A549 (cell line): Measurements from ENCODE around the gene SPARC. TPM values are rescaled to one million over a fixed set of nuclear protein-coding genes. Genes with fewer than 3 reads are reported as not detected.

Source experiments
- ATAC-seq, 2 experiments: fragments of 200-7000 bp in 1 of 2; fragments of >200 bp in 1 of 2; cut with Nextera tagmentation in 1 of 2; cut with Tn5 transposase in 1 of 2; 3 replicates each; pipeline versions ENCODE4 v1.8.0 to v1.9.1; 2018 to 2020; ENCODE audit warnings: mild to moderate bottlenecking in 1 of 2, moderate library complexity in 1 of 2
- CTCF ChIA-PET: fragments of 300-600 bp; sonication (Branson Sonifier 250); formaldehyde crosslinking; extraction: SDS; loops from one replicate; lab custom pipeline; 2021; ENCODE audit warnings: antibody characterized with exemption, inconsistent platforms; lab: Yijun Ruan, JAX
- POLR2A ChIA-PET: fragments of 350-600 bp; formaldehyde crosslinking; extraction: SDS; loops from one replicate; lab custom pipeline; 2021; ENCODE audit warnings: antibody characterized with exemption, inconsistent platforms; lab: Yijun Ruan, JAX
- DNase-seq, 2 experiments: peaks; one replicate each; pipeline versions ENCODE4 v3.0.0 to v3.0.0-alpha.2; 2011 to 2016; ENCODE audit warnings: low read depth in 1 of 2, low spot score in 1 of 2
- FAIRE-seq: peaks from 2 replicates; lab custom pipeline; 2011; peaks lifted over from hg19 to GRCh38; lab: Jason Lieb, UNC
- H3K27ac ChIP-seq, 2 experiments: fragments of >200 bp; sonication (Bioruptor Twin); formaldehyde crosslinking; 3 replicates each; pipeline ENCODE4 v1.5.1; 2016 to 2017
- H3K4me1 ChIP-seq: fragments of >200 bp; sonication (Bioruptor Twin); formaldehyde crosslinking; 3 replicates; pipeline ENCODE4 v1.6.1; 2016
- H3K4me2 ChIP-seq: fragments of >200 bp; sonication (Bioruptor Twin); formaldehyde crosslinking; 3 replicates; pipeline ENCODE4 v1.6.1; 2016
- H3K4me3 ChIP-seq: fragments of >200 bp; sonication (Bioruptor Twin); formaldehyde crosslinking; 3 replicates; pipeline ENCODE4 v1.5.1; 2016
- H3K9me3 ChIP-seq: fragments of >200 bp; sonication (Bioruptor Twin); formaldehyde crosslinking; 3 replicates; pipeline ENCODE4 v1.6.1; 2016
- CBX8 ChIP-seq: fragments of 200-600 bp; sonication (generic); IDR thresholded peaks from 2 replicates; pipeline ENCODE4 v1.6.1; 2016
- EHF ChIP-seq: fragments of 250-450 bp; sonication (Bioruptor Pico); IDR thresholded peaks from 2 replicates; pipeline ENCODE4 v1.5.0; 2020; ENCODE audit warnings: mild to moderate bottlenecking
- EHMT2 ChIP-seq: fragments of 200-600 bp; sonication (generic); IDR thresholded peaks from 2 replicates; pipeline ENCODE4 v1.6.1; 2016; ENCODE audit warnings: antibody characterized with exemption, low read depth, mild to moderate bottlenecking, moderate library complexity
- FOSB ChIP-seq: fragments of 250-450 bp; sonication (Bioruptor Pico); IDR thresholded peaks from 2 replicates; pipeline ENCODE4 v1.5.0; 2020; ENCODE audit warnings: mild to moderate bottlenecking, moderate library complexity
- FOSL2 ChIP-seq, 2 experiments: fragments of 450-650 bp in 1 of 2; fragments of >200 bp in 1 of 2; sonication (Bioruptor Twin) in 1 of 2; formaldehyde crosslinking; IDR thresholded peaks; 2 replicates each; pipeline versions ENCODE4 v1.5.0 to v1.6.1; 2016 to 2020; ENCODE audit warnings: mild to moderate bottlenecking in 1 of 2, moderate library complexity in 1 of 2
- FOXS1 ChIP-seq: fragments of 250-450 bp; sonication (Bioruptor Pico); IDR thresholded peaks from 2 replicates; pipeline ENCODE4 v1.5.0; 2020; ENCODE audit warnings: mild to moderate bottlenecking, moderate library complexity
- KDM1A ChIP-seq: fragments of 200-600 bp; sonication (generic); IDR thresholded peaks from 2 replicates; pipeline ENCODE4 v1.6.1; 2016; ENCODE audit warnings: low read depth, mild to moderate bottlenecking
- KDM5A ChIP-seq: fragments of 200-600 bp; sonication (generic); IDR thresholded peaks from 2 replicates; pipeline ENCODE4 v1.6.1; 2016; ENCODE audit warnings: antibody characterized with exemption, mild to moderate bottlenecking
- MAFK ChIP-seq: fragments of 450-650 bp; IDR thresholded peaks from 2 replicates; pipeline ENCODE4 v1.6.1; 2014; ENCODE audit not compliant: partially characterized antibody
- NFE2L2 ChIP-seq: fragments of 150-350 bp; conservative IDR thresholded peaks from 2 replicates; pipeline ENCODE4 v1.6.1; 2014; ENCODE audit warnings: low read length
- POLR2AphosphoS2 ChIP-seq: conservative IDR thresholded peaks from 2 replicates; pipeline ENCODE4 v1.6.1; 2012; ENCODE audit warnings: low read length, improper control_type of control experiment, inconsistent platforms
- RAD21 ChIP-seq, 2 experiments: fragments of >200 bp in 1 of 2; sonication (Bioruptor Twin) in 1 of 2; formaldehyde crosslinking in 1 of 2; IDR thresholded peaks in 1 of 2; conservative IDR thresholded peaks in 1 of 2; 2 replicates in 1 of 2; 3 replicates in 1 of 2; pipeline ENCODE4 v1.6.1; 2012 to 2018; ENCODE audit warnings: inconsistent platforms in 1 of 2
- RCOR1 ChIP-seq: fragments of 150-350 bp; IDR thresholded peaks from 2 replicates; pipeline ENCODE4 v1.6.1; 2014; ENCODE audit warnings: antibody characterized with exemption, low read length, low read depth
- SMC3 ChIP-seq: fragments of >200 bp; sonication (Bioruptor Twin); formaldehyde crosslinking; IDR thresholded peaks from 3 replicates; pipeline ENCODE4 v1.6.1; 2018; ENCODE audit warnings: inconsistent platforms
- SREBF2 ChIP-seq: fragments of 450-650 bp; IDR thresholded peaks from 2 replicates; pipeline ENCODE4 v1.6.1; 2014; ENCODE audit warnings: mild to moderate bottlenecking, moderate library complexity
- TFCP2L1 ChIP-seq: fragments of 250-450 bp; sonication (Bioruptor Pico); IDR thresholded peaks from 2 replicates; pipeline ENCODE4 v1.5.0; 2021; ENCODE audit warnings: mild to moderate bottlenecking
- WGBS: methylation state at CpG from one replicate; pipeline ENCODE4 v1.1.6; 2017; ENCODE audit errors: missing lambda C conversion rate; 5-methylcytosine and 5-hydroxymethylcytosine counted together
- polyA plus RNA-seq, 4 experiments: library from polyadenylated mRNA; depleted of rRNA in 3 of 4; stranded (reverse); fragments of >200 nt; fragmentation: RNase III in 1 of 4; extraction: RNeasy Plus Mini Kit Qiagen cat#74134 plus additional on column Dnase treatment in 1 of 4; gene quantifications; 2 replicates in 3 of 4; 3 replicates in 1 of 4; pipeline ENCODE4 v1.2.3, GENCODE V29; 2011 to 2017
- TF ChIP-seq, protein P1 (sequence below): fragments of >200 bp; sonication (Bioruptor Twin); formaldehyde crosslinking; IDR thresholded peaks from 3 replicates; pipeline ENCODE4 v1.5.1; 2016
- TF ChIP-seq, protein P2 (sequence below): fragments of >200 bp; sonication (Bioruptor Twin); formaldehyde crosslinking; IDR thresholded peaks from 3 replicates; pipeline ENCODE4 v1.6.1; 2016
- TF ChIP-seq, protein P3 (sequence below): IDR thresholded peaks from 2 replicates; pipeline ENCODE4 v1.6.1; 2012
- TF ChIP-seq, protein P4 (sequence below): fragments of >200 bp; sonication (Bioruptor Twin); formaldehyde crosslinking; IDR thresholded peaks from 2 replicates; pipeline ENCODE4 v1.6.1; 2016
- TF ChIP-seq, protein P5 (sequence below): fragments of 150-350 bp; IDR thresholded peaks from 2 replicates; pipeline ENCODE4 v1.6.1; 2014; ENCODE audit warnings: low read depth, mild to moderate bottlenecking, low read length

The SPARC gene
- polyA plus RNA-seq, 2 of the 4 experiments (the other 2 are of a cell fraction), result 33.8 to 45.7 TPM

DNA sequence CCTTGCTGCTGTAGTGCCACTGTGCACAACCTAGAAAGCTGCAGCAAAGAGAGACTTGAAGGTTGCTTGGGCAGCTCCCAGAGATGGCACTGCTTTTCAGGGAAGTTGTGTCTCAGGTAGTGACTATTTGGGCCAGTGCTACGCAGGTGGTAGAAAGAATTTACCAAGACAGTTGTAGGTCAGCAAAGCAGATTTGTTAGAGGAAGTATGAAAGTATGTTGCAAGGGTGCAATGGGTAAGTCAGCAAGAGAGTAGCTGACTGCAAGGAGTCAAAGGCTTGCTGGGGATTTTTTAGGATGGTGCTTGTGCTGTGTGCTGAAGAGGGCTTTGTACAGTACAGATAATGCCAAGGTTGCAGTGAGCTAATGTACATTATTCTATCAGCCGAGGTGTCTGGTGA lies 33.5 kb upstream of the SPARC start:
- POLR2A ChIA-PET, result interaction anchor here (0.6 kb wide), 1 partner anchor 20 kb away, joined by 3 read pairs; no protein-coding TSS in a partner anchor
- no peaks in the 10 kb centered on the region for H3K9me3 ChIP-seq
- no peak overlapping the region for H3K4me3 ChIP-seq
- no peak overlapping the region for H3K4me2 ChIP-seq
- peaks cover 12% of the 10 kb centered on the region; the same call in 2 of the 3 replicates for H3K4me1 ChIP-seq
- CTCF ChIA-PET, result interaction anchor here (1.1 to 9.4 kb wide), 6 partner anchors 16 to 219 kb away, joined by 3 to 65 read pairs (median 4); no protein-coding TSS in a partner anchor
- WGBS, result 73% methylated on average over 2 of the region's 2 CpGs
- FAIRE-seq, result no peak
- no peak for DNase-seq
- peak overlapping the region in 1 of 2 experiments; percentile 66; a peak in 3 of 6 replicates for H3K27ac ChIP-seq
- TF ChIP-seq NFE2L2 (no peak), KDM1A (no peak), POLR2AphosphoS2 (no peak), FOSB (CRISPR knock-in tag) (no peak), SREBF2 (no peak), MAFK (no peak), EHF (CRISPR knock-in tag) (no peak), RCOR1 (no peak), CBX8 (no peak), KDM5A (no peak), FOXS1 (CRISPR knock-in tag) (no peak), TFCP2L1 (CRISPR knock-in tag) (no peak), SMC3 (no peak), EHMT2 (no peak)
- TF ChIP-seq, protein P1, sequence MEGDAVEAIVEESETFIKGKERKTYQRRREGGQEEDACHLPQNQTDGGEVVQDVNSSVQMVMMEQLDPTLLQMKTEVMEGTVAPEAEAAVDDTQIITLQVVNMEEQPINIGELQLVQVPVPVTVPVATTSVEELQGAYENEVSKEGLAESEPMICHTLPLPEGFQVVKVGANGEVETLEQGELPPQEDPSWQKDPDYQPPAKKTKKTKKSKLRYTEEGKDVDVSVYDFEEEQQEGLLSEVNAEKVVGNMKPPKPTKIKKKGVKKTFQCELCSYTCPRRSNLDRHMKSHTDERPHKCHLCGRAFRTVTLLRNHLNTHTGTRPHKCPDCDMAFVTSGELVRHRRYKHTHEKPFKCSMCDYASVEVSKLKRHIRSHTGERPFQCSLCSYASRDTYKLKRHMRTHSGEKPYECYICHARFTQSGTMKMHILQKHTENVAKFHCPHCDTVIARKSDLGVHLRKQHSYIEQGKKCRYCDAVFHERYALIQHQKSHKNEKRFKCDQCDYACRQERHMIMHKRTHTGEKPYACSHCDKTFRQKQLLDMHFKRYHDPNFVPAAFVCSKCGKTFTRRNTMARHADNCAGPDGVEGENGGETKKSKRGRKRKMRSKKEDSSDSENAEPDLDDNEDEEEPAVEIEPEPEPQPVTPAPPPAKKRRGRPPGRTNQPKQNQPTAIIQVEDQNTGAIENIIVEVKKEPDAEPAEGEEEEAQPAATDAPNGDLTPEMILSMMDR, result no peak
- TF ChIP-seq, protein P2, sequence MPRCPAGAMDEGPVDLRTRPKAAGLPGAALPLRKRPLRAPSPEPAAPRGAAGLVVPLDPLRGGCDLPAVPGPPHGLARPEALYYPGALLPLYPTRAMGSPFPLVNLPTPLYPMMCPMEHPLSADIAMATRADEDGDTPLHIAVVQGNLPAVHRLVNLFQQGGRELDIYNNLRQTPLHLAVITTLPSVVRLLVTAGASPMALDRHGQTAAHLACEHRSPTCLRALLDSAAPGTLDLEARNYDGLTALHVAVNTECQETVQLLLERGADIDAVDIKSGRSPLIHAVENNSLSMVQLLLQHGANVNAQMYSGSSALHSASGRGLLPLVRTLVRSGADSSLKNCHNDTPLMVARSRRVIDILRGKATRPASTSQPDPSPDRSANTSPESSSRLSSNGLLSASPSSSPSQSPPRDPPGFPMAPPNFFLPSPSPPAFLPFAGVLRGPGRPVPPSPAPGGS, result no peak
- TF ChIP-seq, protein P3, sequence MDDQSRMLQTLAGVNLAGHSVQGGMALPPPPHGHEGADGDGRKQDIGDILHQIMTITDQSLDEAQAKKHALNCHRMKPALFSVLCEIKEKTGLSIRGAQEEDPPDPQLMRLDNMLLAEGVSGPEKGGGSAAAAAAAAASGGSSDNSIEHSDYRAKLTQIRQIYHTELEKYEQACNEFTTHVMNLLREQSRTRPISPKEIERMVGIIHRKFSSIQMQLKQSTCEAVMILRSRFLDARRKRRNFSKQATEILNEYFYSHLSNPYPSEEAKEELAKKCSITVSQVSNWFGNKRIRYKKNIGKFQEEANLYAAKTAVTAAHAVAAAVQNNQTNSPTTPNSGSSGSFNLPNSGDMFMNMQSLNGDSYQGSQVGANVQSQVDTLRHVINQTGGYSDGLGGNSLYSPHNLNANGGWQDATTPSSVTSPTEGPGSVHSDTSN, result no peak
- TF ChIP-seq, protein P4, sequence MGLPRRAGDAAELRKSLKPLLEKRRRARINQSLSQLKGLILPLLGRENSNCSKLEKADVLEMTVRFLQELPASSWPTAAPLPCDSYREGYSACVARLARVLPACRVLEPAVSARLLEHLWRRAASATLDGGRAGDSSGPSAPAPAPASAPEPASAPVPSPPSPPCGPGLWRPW, result no peak
- TF ChIP-seq, protein P5, sequence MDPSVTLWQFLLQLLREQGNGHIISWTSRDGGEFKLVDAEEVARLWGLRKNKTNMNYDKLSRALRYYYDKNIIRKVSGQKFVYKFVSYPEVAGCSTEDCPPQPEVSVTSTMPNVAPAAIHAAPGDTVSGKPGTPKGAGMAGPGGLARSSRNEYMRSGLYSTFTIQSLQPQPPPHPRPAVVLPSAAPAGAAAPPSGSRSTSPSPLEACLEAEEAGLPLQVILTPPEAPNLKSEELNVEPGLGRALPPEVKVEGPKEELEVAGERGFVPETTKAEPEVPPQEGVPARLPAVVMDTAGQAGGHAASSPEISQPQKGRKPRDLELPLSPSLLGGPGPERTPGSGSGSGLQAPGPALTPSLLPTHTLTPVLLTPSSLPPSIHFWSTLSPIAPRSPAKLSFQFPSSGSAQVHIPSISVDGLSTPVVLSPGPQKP, result no peak
- TF ChIP-seq, all 56 proteins: peak for 0
- no peak for ATAC-seq

DNA sequence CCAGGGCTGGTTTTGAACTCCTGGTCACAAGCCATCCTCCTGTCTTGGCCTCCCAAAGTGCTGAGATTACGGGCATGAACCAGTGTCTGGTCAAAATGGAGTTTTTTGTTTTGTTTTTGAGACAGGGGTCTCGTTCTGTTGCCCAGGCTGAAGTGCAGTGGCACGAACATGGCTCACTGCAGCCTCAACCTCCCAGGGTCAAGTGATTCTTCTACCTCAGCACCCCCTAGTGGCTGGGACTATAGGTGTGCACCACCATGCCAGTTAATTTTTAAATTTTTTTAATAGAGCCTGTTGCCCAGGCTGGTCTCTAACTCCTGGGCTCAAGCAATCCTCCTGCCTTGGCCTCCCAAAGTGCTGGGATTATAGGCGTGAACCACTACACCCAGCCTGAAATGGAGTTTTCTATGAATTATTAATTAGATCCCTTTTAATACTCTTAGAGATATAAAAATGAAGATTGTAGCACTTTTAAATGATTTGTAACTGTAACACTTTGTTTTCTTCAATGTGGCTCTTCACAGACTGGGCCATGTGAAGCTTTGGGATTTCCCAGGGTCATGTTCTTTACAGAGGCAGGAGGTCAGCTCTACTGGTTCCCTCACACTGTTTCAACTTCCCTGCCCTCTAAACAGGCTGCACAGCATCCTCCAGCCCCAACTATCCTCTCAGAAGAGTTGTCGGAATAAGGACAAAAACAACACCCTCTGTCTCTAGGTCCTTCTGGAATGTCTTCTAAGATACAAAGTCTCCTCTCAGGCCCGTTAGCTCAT lies 32.7 kb upstream of the SPARC start:
- ChIA-PET CTCF (interaction anchor here (0.6 to 9.4 kb wide), 12 partner anchors 14 to 218 kb away, joined by 3 to 65 read pairs (median 6); no protein-coding TSS in a partner anchor), POLR2A (no interaction called here)
- Histone ChIP-seq H3K9me3 (no peaks in the 10 kb centered on the region), H3K4me1 (peaks cover 12% of the 10 kb centered on the region; the same call in 2 of the 3 replicates), H3K27ac (peak overlapping the region in 1 of 2 experiments; percentile 66; a peak in 3 of 6 replicates), H3K4me2 (no peak overlapping the region), H3K4me3 (no peak overlapping the region)
- TF ChIP-seq SMC3, result peak; percentile 49; the same call in 2 of the 3 replicates
- TF ChIP-seq FOSL2 (IDR thresholded peaks at IDR 0.05), result no peak
- TF ChIP-seq FOSL2 (CRISPR knock-in tag; IDR thresholded peaks at IDR 0.05), result no peak
- TF ChIP-seq RAD21 (conservative IDR thresholded peaks at IDR 0.05 in 1 of 2, IDR thresholded peaks at IDR 0.05 in 1 of 2), result peak; percentile 57 to 59
- TF ChIP-seq, protein P1, result peak; percentile 40
- DNase-seq, result peak in 1 of 2 experiments; percentile 33
- whole genome bisulfite sequencing, result 70% methylated on average over 6 of the region's 6 CpGs
- peak in 1 of 2 experiments; percentile 76; a peak in 3 of 6 replicates for ATAC-seq
- no peak for FAIRE-seq
